ENCODE data around the gene REV3L.

DNA sequence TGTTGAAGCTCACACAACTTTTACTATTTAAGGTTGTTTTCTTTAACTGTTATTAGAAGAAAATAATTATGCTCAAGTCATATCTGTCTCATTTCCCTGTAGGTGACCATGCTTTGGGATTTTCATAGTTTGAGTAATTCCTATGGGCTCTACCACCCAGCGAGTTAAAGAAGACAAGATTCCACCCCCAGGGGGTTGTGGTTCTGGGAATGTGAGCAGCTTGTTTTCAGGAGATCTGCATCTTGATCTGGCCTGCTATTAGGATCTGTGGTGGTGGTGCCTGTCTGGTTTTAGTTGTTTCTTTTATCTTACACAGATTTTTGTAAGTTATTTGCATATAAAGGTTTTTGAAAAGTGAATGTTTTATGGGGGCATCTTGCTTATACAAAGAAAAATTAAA is 20.2 kb upstream of the REV3L start:
- TF ChIP-seq GATA2 (IDR thresholded peaks at IDR 0.05; ENCODE audit: low read depth, low read length) (peak; percentile 89), GATA3 (IDR thresholded peaks at IDR 0.05; ENCODE audit: low read depth, low read length) (peak; percentile 87)

Data from SH-SY5Y (cell line).